ENCODE data around the gene FAM111B. TPM values are rescaled to one million over a fixed set of nuclear protein-coding genes. Genes with fewer than 3 reads are reported as not detected.
"Not testable (repeated sequence)": the region's sequence is repeated elsewhere in the genome, so short reads cannot be mapped to it uniquely, and the experiment has no call there.

Gene FAM111B
- total RNA-seq, 1 donor from 2014 or later: 3.2 TPM

- Histone ChIP-seq H3K4me3 (ENCODE audit: low read depth, low read length) (no peak overlapping the region), H3K36me3 (ENCODE audit: control insufficient read depth, insufficient read depth, low read length) (no peaks in the 10 kb centered on the region), H3K27me3 (ENCODE audit: control insufficient read depth, insufficient read depth, low read length) (no peaks in the 10 kb centered on the region)
- TF ChIP-seq CTCF (IDR thresholded peaks at IDR 0.05; ENCODE audit: insufficient read depth, low read length, poor library complexity, severe bottlenecking): no peak
- no peak for DNase-seq (ENCODE audit: low read depth)
Measured at GRCh38 chr11:59112494-59112893, 5.5 kb downstream of the FAM111B start.

GRCh38 chr11:59114344-59114743 is 7.3 kb downstream of the FAM111B start:
- no peaks in the 10 kb centered on the region for H3K36me3 ChIP-seq (ENCODE audit: control insufficient read depth, insufficient read depth, low read length)
- no peaks in the 10 kb centered on the region for H3K27me3 ChIP-seq (ENCODE audit: control insufficient read depth, insufficient read depth, low read length)
- no peak for TF ChIP-seq CTCF (IDR thresholded peaks at IDR 0.05; ENCODE audit: insufficient read depth, low read length, poor library complexity, severe bottlenecking)
- H3K4me3 ChIP-seq (ENCODE audit: low read depth, low read length): no peak overlapping the region
- DNase-seq (ENCODE audit: low read depth): no peak

GRCh38 chr11:59115553-59115952 is 8.5 kb downstream of the FAM111B start:
- no peaks in the 10 kb centered on the region for H3K36me3 ChIP-seq (ENCODE audit: control insufficient read depth, insufficient read depth, low read length)
- TF ChIP-seq CTCF (IDR thresholded peaks at IDR 0.05; ENCODE audit: insufficient read depth, low read length, poor library complexity, severe bottlenecking): no peak
- H3K4me3 ChIP-seq (ENCODE audit: low read depth, low read length): no peak overlapping the region
- DNase-seq (ENCODE audit: low read depth): no peak
- H3K27me3 ChIP-seq (ENCODE audit: control insufficient read depth, insufficient read depth, low read length): no peaks in the 10 kb centered on the region

GRCh38 chr11:59117774-59118173 is 10.7 kb downstream of the FAM111B start:
- DNase-seq (ENCODE audit: low read depth): no peak
- Histone ChIP-seq H3K4me3 (ENCODE audit: low read depth, low read length) (no peak overlapping the region), H3K36me3 (ENCODE audit: control insufficient read depth, insufficient read depth, low read length) (no peaks in the 10 kb centered on the region), H3K27me3 (ENCODE audit: control insufficient read depth, insufficient read depth, low read length) (no peaks in the 10 kb centered on the region)
- no peak for TF ChIP-seq CTCF (IDR thresholded peaks at IDR 0.05; ENCODE audit: insufficient read depth, low read length, poor library complexity, severe bottlenecking)

- Histone ChIP-seq H3K4me3 (ENCODE audit: low read depth, low read length) (no peak overlapping the region), H3K36me3 (ENCODE audit: control insufficient read depth, insufficient read depth, low read length) (no peaks in the 10 kb centered on the region), H3K27me3 (ENCODE audit: control insufficient read depth, insufficient read depth, low read length) (no peaks in the 10 kb centered on the region)
- DNase-seq (ENCODE audit: low read depth): no peak
- TF ChIP-seq CTCF (IDR thresholded peaks at IDR 0.05; ENCODE audit: insufficient read depth, low read length, poor library complexity, severe bottlenecking): no peak
Measured at GRCh38 chr11:59119826-59120225, 12.8 kb downstream of the FAM111B start.

- Histone ChIP-seq H3K36me3 (ENCODE audit: control insufficient read depth, insufficient read depth, low read length) (no peaks in the 10 kb centered on the region), H3K4me3 (ENCODE audit: low read depth, low read length) (no peak overlapping the region), H3K27me3 (ENCODE audit: control insufficient read depth, insufficient read depth, low read length) (no peaks in the 10 kb centered on the region)
- TF ChIP-seq CTCF (IDR thresholded peaks at IDR 0.05; ENCODE audit: insufficient read depth, low read length, poor library complexity, severe bottlenecking): peak; percentile 99
- peak; percentile 34 for DNase-seq (ENCODE audit: low read depth)
Measured at GRCh38 chr11:59135648-59136461, 28.8 kb downstream of the FAM111B start.

- not testable (repeated sequence) for H3K27me3 ChIP-seq (ENCODE audit: control insufficient read depth, insufficient read depth, low read length); H3K36me3 ChIP-seq (ENCODE audit: control insufficient read depth, insufficient read depth, low read length); DNase-seq (ENCODE audit: low read depth)
Measured at GRCh38 chr11:59136551-59136950, 29.5 kb downstream of the FAM111B start.

More at GRCh38 chr11:59136551-59136950, 29.5 kb downstream of the FAM111B start:
- not testable (repeated sequence) for H3K4me3 ChIP-seq (ENCODE audit: low read depth, low read length)

Data from kidney epithelial cell (primary cell).